T1000 (cell line): Measurements from ENCODE around the gene FLOT1.

Source experiments
- DNase-seq: peaks from one replicate; lab custom pipeline; 2025; ENCODE audit warnings: mixed read lengths; lab: John Stamatoyannopoulos, UW

FLOT1 gene

DNA sequence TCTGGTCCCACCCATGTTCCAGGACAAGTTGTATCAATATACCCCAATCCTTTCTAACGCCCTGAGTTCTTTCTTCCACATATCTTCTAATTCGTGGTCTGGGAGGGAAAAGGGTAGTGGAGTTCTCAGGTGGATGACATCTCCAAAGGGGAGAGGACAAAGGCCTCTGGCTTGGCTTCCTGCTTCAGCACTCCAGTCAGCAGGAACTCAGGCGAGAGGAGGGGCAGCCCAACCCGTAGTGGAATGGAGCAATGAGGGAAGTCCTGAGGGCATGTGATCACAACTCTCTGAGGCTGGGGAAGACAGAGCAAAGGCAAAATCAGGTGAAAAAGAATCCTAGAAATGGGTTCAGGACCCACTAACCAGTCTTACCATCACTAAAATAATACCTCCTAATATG lies 42.1 kb downstream of the FLOT1 start:
- DNase-seq, result no peak

- DNase-seq, result no peak
Observed at GRCh38 chr6:30696432-30696831, 46.1 kb downstream of the FLOT1 start.

- no peak for DNase-seq
Observed at GRCh38 chr6:30691208-30691847, 51.2 kb downstream of the FLOT1 start.

- DNase-seq, result peak; percentile 83
Observed at GRCh38 chr6:30690403-30691207, 51.9 kb downstream of the FLOT1 start, which contains the start of gene NRM. NRM (minus strand) TSS chr6:30690984; CDS start chr6:30690974, 10 bp downstream.

DNA sequence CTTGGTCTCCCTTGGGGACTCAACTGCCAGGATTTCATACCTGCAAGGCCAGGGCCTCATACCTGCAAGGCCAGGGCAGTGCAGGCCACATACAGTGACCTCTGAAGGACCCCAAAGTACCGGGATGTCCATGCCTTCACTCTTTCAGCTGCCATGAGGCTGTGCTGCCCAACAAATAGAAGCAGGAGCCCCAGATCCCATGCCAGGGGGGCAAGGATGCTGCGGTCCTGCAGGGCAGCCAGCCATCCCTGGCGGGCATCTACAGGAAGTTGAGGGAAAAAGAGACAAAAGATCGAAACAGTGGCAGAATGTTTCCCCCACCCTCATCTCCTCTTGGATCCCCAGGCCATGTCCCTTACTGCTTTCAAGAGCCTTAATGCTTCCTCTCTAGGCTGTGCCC lies 52.5 kb downstream of the FLOT1 start:
- DNase-seq, result no peak

DNA sequence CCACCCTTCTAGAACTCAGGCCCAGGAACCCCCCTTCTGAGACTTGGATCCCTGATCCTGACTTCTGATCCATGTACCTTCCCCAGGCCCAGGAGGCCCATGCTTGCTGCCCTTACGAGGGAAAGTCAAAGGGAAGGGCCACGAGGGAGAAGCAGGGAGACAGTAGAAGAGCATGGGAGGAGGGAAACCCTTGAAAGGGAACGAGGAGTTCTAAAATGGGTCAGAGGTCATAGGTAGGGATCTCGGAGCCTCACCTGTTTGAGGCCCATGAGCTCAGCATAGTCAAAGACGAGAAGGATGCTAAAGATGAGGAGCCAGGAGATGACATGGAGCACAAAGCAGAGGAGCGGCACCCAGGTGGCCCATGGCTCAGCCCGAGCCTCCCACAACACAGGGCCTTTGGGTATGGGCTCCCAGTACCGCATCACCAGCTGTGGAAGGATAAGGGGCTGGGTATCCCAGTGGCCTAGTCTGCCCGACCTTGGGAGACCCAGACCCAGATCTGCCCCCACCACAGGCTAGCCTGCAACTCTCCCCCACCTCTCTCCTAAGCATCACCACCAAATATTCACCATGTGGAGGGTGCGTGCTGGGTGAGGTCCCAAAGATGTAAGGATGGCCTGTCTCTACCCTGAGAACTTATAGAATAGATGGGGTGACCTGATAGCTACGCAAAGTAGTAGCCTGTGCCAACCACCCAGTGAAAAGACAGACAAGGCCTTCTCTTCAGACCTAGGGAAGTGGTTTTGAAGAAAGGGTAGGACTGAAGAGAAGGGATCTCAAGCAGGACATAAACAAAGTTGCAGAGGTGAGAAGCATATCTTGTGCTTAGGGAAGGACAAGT lies 53.2 kb downstream of the FLOT1 start:
- DNase-seq, result no peak

GRCh38 chr6:30688569-30688968 lies 53.9 kb downstream of the FLOT1 start:
- no peak for DNase-seq

DNA sequence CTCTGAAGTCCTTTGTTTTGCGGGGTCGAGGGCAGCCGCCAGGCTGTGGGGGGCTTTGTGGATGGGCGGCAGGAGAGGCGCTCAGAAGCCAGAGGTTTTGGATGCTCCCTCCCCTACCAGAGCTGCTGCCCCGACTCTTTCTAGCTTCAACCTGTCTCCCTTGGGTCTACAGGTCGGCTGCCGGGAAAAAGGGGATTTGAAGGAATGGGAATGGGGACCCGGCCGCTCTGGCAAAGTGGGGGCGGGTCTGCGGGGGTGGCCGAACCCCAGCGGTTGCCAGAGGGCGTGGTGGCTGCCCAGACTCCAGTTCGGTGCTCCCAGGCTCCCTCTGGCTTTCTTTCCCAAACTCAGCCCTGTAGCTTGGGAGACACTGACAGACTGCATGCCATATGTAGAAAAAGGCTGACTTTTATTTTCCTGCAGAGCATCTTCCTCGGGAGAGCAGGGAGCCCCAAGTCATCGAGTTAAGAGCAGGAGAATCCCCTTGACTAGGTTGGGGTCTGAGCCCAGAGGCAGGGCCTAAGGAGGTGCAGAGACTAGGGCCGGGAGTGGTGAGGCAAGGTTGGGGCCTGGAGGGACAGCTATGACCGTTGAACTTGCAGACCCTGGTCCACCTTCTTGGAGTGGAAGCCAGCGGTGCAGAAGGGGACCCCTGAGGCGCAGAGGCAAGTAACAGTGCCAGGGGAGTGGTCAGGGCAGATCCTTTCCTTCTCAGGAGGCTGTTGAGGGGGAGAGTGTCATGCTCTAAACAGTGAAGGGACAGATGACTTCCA lies 54.6 kb downstream of the FLOT1 start:
- no peak for DNase-seq

GRCh38 chr6:30686908-30687658 lies 55.4 kb downstream of the FLOT1 start:
- peak; percentile 97 for DNase-seq

GRCh38 chr6:30686009-30686907 lies 56.2 kb downstream of the FLOT1 start, which contains the start of gene PPP1R18:
PPP1R18 (minus strand) TSS chr6:30686645; CDS start chr6:30686018, 627 bp downstream.
- peak; percentile 51 for DNase-seq

- DNase-seq, result no peak
Observed at GRCh38 chr6:30685157-30686008, 57.1 kb downstream of the FLOT1 start.

DNA sequence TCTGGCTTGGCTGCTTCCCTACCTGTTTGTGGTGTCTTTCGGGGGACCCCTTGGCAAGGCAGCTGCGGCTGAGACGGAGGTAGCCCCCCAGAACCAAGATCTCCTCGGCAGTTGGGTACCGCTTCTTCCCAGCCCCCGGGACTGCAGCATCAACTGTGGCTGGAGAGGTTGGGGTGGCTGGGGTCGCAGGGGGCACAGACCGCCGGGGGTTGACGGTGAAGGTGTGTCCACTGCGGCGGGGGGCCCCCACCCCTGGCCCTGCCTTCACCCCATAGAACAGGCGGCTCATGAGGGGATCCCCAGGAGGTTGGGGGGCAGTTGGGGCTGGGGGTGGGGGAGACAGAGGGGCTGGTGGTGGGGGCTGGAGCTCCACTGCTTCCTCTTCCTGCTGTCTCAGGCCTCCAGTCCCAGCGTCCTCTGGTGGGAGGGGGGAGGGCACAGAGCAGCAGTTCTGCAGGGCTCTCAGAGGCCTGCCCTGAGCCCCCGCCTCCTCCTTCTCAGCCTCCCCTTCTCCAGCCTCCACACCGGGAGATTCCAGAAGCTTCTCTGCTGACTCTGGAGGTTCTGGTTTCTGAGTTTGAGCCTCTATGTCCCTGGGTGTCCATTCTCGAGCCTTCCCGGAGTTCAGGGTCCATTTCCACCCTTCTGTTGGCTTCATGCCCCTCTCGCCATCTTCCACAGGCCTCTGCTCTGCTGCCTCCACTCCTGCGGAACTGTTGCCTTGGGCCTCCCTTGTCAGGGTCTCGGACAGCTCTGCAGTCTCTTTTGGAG lies 57.9 kb downstream of the FLOT1 start:
- no peak for DNase-seq

GRCh38 chr6:30683980-30684338 lies 58.5 kb downstream of the FLOT1 start:
- DNase-seq, result no peak

DNA sequence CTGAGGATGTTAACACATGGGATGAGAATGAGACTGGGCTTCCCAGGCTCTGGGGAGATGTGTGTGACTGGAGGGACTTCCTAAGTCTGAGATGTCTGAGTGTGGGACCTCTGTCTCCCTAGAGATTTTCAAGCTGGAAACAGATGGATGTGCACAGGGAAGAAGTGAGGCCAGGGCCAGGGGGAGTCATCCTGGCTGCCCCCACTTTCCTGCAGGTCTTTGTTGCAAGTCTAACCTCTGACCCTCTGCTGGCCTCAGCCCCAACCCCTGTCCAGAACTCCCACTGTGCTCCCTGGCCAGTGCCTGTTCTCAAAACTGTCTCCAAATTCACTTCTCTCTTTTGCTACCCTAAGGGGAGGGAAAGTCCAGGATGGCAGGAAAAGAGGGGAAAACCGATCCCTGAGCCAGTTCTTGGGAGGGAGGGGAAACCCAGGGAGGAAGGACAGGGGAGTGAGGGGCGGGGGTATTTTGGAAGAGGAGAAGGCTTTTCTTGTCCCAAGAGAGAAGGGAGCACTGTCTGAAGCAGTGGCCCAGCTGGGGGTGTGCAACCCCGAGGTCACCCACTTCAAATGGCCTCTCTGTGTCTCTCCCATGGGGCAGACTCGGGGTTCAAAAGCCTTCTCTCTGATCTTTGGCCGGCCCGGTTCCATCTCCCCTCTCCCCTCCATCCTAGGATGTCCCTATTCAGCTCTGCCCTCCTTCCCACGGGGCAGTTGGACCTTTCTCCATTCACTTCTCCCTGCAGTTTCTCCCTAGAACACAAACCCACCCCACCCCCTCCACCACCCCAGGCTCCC lies 59.1 kb downstream of the FLOT1 start:
- DNase-seq, result no peak

DNA sequence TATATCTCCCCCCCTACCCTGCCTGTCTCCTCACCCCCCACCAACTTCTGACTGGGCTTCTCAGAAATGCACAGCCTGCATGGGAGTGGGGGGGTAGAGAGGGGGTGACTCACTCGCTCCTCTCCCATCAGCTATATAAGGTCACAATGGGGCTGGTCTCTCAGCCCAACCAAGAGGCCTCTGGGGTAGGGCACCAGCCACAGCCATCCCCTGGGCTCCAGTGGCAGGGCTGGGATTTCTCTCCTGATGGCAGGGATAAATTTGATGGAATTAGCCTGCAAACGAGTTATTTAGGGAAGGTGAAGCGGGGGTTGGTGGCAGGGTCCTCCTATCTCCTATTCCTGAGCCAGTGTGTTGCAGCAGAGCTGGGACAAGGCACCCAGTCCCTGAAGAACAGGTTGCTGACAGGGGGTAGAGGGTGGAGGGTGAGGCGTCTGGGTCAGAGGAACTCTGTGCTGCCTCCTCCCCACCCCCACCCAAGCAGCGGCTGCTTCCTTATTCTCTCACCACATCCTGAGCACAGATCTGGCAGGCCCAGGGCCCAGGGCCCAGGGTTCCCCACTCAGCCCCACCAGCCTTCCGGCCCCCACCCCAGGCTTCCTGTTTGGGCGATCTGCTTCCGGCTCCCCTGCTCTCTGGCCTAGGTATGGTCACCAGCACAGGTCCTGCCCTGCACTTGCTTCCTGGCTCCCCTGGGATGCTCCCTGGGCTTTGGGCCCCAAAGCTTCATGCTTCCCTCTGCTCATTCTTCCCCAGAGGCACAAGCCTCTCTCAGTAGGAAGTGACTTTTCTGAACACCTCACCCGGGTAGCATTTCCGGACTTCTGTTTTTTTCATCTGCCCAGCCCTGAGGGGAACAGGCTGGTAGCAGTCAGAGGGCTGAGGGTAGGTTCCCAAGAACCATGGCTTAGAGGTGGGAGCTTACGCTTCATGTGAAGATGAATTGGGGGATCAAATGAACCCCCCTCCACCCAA lies 60.1 kb downstream of the FLOT1 start:
- DNase-seq, result peak; percentile 58

DNA sequence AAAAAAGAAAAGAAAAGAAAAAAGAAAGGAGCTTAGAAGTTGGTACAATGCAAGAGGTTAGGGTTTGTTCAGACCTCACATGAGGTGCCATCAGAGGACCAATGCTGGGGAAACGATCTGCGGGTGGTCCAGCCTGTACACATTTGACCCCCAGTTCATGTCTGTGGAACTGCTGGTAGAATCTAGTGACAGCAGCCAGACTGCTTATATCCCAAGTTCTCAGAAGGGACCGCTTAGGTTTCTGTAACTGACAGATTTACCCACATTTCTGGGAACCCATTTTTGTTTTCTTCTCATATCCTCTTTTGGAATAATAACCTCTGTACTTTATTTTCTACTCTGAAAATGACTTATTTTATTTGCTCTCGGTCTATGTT lies 60.7 kb downstream of the FLOT1 start:
- no peak for DNase-seq
